GM18909 (cell line): ENCODE measurements around the gene TRAF2.
"Not testable (repeated sequence)": the region's sequence is repeated elsewhere in the genome, so short reads cannot be mapped to it uniquely, and the experiment has no call there.

Experiments
- ATAC-seq: cut with Tn5 transposase; IDR thresholded peaks from one replicate; pipeline ENCODE4 v1.9.1; 2021; ENCODE audit warnings: mild to moderate bottlenecking; ENCODE audit not compliant: unreplicated experiment, poor library complexity

The TRAF2 gene

DNA sequence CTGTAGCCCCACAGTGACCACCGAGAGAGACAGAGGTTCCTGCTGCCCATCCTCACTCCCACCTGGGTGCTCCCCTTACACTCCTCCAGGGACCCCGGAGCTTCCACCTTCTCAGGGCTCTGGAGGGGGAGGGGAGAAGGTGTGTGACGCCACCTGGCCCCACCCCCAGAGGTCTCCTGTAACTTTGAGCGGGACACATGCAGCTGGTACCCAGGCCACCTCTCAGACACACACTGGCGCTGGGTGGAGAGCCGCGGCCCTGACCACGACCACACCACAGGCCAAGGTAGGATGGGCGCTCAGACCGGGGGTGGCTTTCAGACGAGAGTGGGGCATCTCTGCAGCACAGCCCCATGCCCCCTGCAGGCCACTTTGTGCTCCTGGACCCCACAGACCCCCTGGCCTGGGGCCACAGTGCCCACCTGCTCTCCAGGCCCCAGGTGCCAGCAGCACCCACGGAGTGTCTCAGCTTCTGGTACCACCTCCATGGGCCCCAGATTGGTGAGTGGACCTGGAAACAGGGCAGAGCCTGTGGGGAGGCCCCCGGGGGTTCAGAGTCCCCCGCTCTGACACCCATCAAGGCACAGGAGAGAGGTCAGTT is 29.7 kb upstream of the TRAF2 start:
- ATAC-seq = no peak

DNA sequence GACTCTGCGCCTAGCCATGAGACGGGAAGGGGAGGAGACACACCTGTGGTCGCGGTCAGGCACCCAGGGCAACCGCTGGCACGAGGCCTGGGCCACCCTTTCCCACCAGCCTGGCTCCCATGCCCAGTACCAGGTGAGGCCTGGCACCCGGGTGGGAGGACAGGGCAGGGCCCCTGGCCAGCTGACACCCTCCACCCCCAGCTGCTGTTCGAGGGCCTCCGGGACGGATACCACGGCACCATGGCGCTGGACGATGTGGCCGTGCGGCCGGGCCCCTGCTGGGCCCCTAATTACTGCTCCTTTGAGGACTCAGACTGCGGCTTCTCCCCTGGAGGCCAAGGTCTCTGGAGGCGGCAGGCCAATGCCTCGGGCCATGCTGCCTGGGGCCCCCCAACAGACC is 29.1 kb upstream of the TRAF2 start:
- no peak for ATAC-seq

DNA sequence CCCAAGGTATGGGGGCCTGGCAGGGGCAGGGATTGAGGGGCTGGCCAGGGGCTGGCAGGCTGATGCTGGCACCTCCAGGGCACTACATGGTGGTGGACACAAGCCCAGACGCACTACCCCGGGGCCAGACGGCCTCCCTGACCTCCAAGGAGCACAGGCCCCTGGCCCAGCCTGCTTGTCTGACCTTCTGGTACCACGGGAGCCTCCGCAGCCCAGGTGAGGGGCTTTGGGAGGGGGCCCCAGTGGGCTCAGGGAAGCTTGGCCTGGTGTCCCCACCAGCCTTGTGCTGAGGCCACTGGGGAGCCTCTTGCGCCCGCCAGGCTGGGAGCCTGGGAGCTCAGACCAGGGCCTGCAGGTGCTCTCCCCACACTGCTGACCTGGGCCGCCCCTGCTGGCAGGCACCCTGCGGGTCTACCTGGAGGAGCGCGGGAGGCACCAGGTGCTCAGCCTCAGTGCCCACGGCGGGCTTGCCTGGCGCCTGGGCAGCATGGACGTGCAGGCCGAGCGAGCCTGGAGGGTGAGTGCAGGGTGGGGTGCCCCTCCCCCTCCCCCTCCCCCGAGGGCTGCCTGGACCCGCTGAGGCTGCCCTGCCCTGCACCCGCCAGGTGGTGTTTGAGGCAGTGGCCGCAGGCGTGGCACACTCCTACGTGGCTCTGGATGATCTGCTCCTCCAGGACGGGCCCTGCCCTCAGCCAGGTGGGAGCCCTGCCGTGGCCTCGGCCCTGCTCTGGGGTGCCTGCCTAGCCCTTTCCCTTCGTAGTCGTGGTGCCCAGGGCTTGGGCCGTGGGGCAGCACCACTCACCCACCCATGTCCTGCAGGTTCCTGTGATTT is 28.5 kb upstream of the TRAF2 start:
- no peak for ATAC-seq

DNA sequence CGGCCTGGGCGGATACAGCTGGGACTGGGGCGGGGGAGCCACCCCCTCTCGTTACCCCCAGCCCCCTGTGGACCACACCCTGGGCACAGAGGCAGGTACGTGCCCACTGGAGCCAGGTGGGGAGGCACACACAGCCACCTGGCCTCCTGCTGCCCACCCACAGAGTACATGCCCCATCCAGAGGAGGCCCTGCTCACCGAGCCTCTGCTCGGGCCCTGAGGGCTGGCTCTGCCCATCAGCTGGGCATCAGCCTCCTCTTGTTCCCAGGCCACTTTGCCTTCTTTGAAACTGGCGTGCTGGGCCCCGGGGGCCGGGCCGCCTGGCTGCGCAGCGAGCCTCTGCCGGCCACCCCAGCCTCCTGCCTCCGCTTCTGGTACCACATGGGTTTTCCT is 27.9 kb upstream of the TRAF2 start:
- no peak for ATAC-seq

DNA sequence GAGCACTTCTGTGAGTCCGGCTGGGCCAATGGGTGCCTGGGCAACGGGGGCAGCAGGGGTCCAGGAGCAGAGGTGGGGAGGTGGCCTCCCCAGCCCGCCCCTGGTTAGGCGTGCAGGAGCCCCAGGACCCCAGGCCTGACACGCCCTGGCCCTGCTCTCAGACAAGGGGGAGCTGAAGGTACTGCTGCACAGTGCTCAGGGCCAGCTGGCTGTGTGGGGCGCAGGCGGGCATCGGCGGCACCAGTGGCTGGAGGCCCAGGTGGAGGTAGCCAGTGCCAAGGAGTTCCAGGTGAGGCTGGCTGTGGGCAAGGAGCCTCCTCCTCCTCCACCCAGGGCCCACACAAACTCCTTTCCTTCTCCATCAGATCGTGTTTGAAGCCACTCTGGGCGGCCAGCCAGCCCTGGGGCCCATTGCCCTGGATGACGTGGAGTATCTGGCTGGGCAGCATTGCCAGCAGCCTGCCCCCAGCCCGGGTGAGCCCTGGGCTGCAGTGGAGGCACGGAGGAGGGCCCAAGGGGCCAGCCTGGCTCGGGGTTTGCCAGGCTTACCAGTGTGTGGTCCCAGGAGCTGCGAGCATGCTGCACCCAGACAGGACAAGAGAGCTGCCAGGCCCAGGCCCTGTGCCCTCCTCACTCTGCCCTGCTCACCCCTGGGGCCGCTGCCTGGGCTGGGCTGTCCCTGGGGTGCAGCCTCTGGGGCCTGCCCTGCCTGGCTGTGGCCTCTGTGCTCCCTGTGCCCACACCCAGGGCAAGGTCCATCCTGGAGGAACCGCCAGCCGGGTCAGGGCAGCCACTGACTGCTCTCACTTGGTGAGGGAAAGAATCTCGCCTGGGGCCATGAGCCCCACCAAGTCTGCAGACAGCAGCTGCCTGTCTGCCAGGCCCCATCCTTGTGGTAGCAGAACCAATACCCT is 27.2 kb upstream of the TRAF2 start:
- ATAC-seq = no peak

DNA sequence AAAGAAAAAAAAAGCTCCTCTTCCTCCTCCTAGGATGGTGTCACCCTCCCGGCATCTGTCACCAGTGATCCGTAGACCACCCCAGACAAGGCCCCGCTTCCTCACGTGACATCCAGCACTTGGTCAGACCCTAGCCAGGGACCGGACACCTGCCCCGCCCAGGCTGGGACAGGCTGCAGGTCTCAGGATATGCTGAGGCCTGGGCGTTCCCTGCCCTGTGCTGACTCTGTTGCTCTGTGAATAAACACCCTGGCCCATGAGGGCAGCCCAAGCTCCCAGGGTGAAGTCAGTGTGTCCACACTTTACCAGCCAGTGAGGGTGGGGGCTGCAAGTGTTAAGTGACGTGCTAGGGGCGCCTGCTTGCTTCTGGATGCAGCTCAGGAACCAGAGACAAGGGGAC is 25.8 kb upstream of the TRAF2 start:
- no peak for ATAC-seq

DNA sequence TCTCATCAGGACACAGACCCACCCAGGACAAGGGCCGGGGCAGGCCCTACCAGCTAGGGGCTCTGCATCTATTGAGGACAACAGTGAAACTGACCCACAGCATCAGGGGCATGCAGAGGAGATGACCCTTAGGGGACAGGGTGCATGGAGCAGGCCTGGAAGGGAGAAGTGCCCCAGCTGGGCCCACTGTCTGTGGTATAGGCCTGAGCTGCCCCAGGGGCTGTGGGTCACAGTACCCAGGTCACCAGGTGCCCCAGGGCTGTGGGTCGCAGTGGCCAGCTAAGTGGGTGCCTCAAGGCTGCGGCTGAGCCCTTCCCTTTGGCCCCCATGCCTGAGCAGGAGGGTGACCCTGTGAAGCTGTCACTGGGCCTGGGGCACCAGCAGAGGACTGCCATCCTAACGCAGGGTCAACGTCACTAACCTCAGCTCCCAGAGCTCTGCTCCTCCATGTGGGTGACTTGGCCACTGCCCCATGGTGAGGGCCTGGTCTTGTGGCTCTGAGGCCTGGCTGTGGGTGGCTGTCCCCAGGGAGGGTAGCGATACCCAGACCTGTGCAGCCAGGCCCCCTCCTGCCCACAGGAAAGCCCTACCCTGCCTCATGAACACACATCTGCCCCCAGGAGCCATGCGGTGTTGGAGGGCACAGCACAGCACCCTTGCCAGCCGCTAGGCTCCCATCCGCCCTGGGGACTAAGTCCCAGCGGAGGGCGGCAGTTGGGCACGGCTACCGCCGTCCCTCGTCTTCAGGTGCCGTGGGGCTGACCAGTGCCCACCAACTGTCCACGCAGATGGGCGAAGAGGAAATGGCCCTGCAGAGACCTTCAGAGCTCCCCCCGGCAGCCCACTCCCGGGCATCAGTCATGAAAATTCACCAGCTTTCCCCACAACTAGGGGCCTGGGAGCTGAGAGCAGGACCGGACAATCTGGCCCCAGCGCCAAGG is 25.1 kb upstream of the TRAF2 start:
- ATAC-seq = no peak

DNA sequence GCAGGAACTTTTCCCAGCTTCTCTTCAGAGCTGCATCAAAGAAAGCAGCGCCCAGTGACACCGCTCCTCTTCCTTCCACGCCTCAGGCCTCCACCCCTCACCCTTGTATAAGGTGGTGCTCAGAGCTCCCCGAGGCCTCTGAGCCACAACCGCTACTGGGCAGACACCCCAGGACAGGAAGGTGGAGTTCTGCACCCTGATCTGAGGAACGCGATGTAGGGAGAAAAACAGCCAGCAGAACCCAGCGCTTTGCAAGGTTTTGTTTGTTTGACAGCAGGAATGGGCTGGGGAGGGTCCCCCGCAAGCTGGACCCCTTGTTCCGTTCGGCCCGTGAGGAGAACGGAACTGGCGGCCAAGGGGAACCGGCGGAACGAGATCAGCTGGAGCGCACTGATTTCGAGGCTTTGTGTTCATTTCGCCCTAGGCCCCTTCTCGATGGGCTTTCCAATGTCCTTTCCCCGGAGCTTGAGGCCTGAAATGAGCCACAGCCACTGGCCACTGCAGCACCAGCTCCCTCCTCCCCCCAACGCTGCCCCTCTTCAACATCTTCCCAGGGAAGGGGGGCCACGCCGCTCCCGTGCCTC is 24.4 kb upstream of the TRAF2 start:
- no peak for ATAC-seq

DNA sequence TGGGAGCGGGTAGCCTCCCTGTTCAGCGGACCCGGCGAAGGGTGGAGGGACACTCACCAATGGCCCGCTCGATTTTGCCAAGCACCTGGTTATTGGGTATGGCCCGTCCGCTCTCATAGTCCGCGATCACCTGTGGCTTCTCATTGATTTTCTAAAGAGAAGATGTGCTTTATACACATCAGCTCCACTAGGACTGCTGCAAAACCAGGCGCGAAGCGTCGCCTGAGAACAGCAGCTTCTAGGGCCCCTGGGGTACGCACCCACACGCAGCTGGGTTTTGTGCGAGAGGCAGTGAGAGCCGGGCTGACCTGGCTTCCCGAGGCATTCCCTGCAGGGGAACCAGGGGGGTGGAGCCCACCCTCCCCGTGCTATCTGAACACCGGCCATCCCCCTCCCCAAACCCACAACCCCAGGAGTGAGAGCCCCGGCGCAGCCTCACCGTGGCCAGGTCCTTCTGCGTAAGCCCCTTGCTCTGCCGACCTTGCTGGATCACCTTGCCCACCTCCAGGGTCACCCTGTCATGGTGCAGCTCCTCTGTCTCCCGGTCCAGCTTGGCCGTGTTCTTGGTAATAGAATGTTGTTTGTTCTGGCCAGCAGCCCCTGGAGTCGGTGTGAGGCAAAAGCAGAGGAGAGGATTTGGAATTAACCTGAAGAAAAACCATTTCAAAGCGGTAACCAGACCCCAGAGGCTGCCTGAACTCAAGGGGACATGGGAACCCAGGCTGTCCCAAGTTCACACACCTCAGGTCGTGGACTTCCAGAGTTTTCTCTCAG is 23.3 kb upstream of the TRAF2 start:
- ATAC-seq = no peak

DNA sequence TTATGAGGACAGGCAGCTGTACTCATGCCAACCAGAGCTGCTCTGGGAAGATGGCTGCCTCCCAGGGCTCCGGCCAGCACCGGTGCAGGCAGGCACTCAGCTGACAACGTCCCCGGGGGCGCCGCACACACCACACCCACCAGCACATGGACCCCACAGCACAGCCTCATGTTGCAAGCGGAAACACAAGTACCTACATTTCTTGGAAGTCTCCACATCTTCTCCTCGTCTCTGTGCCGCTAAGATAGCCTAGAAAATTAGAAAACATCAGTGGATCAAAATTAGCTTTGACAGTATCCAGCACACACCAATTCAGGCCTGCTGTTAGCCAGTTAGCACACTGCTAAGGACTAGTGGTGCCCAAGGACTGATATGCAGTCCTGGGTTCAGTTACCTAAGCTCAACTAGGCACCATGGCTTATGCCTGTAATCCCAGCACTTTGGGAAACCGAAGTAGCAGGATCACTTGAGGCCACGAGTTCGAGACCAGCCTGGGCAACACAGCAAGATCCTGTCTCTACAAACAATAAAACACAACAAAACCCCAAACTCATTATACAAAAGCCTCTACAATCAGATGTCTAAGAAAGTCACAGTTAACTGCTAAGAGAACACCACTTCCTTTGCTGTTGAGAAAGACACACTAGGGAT is 22.6 kb upstream of the TRAF2 start:
- ATAC-seq = no peak

DNA sequence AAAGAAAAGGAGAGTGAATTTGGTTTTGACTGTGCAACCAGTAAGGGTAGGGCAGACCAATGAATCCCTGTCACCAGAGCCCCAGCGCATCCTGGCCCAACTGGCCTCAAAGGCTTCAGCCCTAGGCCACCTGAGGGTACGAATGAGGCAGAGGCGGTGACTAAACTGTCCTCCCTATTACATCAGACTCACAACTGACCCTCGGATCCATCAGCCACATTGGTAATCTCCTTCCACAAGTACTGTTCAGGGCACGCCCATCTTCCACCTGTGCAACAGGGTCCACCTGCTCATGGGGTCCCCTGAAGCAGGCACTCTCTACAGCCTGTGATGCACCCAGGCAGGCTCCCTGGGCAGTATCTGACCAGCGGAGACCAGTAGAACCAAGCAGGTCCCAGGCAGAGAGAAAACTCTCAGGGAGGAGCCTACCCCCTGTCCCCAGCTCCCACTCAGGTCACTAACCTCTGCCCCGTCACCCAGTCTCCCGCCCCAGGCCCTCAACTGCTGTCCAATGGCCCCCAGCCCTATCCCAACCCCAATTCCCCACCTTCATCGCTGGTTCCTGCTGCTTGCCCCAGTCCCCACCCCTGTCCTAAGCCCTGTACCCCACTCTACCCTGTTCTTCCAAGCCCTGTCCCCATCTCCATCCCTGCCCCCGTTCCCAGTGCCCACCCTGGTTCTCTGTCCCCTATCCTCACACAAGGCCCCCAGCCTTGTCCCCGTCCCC is 21.1 kb upstream of the TRAF2 start:
- no peak for ATAC-seq

DNA sequence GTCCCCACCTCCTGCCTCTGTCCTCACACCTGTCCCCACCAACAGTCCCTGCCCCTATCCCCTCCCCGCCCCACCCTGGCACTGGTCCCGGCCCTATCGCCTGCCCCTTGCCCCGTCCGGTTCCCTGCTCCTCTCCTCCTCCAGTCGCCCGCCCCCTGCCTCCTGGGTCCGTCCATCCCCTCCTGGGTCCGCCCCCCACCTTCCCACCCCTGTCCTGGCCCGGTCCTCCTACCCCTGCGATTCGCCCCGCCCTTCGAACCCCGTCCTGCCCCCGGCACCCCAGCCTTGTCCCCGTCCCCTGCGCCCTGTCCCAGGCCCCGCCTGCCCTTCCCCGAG is 20.6 kb upstream of the TRAF2 start:
- ATAC-seq = no peak

DNA sequence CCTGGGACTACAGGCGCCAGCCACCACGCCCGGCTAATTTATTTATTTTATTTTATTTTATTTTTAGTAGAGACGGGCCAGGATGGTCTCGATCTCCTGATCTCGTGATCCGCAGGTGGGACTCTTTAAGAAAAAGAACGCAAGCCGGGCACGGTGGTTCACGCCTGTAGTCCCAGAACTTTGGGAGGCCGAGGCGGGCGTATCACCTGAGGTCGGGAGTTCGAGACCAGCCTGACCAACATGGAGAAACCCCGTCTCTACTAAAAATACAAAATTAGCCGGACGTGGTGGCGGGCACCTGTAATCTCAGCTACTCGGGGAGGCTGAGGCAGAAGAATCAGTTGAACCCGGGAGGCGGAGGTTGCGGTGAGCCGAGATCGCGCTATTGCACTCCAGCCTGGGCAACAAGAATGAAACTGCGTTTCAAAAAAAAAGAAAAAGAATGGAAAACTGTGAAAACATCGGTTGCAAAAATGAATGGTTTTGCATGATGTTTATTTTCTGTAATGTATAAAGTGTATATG is 19.4 kb upstream of the TRAF2 start:
- not testable (repeated sequence) for ATAC-seq

DNA sequence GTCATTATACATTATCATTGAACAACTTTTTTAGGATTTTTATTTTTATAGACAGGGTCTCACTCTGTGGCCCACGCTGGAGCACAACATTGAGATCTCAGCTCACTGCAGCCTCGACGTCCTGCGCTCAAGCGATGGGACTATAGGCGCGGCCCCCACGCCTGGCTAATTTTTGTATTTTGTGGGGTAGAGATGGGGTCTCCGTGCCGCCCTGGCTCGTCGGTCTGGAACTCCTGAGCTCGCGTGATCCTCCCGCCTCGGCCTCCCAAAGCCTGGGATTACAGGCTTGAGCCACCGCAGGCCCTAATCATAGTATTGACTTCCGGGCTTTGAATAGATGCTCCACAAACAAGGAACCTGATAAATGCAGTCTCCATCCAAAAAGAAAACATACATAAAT is 18.8 kb upstream of the TRAF2 start:
- no peak for ATAC-seq

DNA sequence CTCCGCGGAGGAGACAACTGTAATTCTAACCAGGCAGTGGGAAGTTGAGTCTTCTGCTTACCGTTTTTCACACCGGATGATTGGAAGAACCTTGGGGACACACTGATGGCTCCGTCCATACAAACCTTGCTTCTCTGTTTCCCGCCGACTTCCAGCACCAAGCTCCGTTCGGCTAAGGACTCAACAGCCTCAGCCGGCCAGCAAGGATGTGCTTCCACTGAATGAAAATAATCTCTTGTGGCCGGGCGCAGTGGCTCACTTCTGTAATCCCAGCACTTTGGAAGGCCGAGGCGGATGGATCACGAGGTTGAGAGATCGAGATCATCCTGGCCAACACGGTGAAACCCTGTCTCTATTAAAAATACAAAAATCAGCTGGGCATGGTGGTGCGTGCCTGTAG is 18.4 kb upstream of the TRAF2 start:
- no peak for ATAC-seq

DNA sequence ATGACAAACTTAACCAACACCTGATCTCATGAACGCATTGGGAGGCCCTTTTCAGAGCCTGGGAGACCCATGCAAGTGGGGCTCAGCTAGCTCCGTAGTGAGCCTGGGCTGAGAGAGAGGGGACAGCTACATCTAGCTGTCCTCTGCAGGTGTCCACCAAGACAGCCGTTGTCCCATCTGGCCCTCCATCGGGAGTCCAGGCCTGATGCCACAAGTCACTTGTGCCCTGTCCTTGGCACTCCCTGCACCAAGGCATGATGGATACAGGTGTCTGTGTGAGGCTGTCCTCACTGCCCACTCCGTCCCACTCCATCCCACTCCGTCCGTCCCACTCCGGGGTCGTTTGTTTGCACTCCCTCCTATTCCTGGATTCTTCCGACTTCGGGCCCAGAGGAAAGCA is 17.7 kb upstream of the TRAF2 start:
- no peak for ATAC-seq

DNA sequence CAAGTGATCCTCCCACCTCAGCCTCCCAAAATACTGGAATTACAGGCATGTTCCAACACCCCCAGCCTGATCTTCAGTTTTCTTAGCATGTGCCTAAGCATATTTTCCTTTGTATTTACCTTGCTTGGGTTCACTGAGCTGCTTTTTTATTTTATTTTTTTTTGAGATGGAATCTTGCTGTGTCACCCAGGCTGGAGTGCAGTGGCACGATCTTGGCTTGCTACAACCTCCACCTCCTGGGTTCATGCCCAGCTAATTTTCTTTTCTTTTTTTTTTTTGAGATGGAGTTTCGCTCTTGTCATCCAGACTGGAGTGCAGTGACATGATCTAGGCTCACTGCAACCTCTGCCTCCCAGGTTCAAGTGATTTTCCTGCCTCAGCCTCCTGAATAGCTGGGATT is 16.7 kb upstream of the TRAF2 start:
- ATAC-seq = not testable (repeated sequence)

DNA sequence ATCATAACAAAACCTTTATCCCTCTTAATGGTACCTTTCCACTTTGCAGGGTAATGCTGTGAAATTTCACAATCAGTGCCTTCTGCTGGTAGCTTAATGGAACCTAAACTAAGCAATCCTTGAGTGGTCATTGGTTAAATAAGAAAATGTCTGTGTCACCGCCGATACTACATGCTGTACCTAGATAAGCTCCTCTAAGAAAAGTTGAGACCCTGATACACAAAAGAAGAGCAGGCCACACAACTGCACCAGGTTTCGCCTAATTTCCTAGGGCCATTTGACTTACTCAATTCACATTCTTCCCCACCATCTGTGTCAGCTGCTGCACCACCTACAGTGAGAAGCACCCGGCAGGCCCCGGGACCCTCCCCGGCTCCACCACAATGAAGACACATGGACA is 11.2 kb upstream of the TRAF2 start:
- ATAC-seq = no peak
